DND-41 (cell line): ENCODE data around the gene NRXN2.
"Not testable (repeated sequence)": the region's sequence is repeated elsewhere in the genome, so short reads cannot be mapped to it uniquely, and the experiment has no call there.

Experiments
- ATAC-seq: fragments of 200-7000 bp; cut with Tn5 transposase; 3 replicates; pipeline ENCODE4 v1.9.1; 2021; ENCODE audit warnings: low read depth; ENCODE audit not compliant: insufficient read depth
- DNase-seq: peaks from one replicate; pipeline ENCODE4 v3.0.0-alpha.2; 2020
- H2AFZ ChIP-seq: 2 replicates; pipeline ENCODE4 v1.6.0; 2012; ENCODE audit warnings: low read depth, low read length
- H3K27ac ChIP-seq: 2 replicates; pipeline ENCODE4 v1.5.1; 2012; ENCODE audit warnings: low read length, inconsistent platforms
- H3K27me3 ChIP-seq: fragments of 200-600 bp; sonication (generic); 2 replicates; pipeline ENCODE4 v1.6.0; 2012; ENCODE audit warnings: low read length, mild to moderate bottlenecking, inconsistent platforms; ENCODE audit not compliant: insufficient read depth, poor library complexity
- H3K36me3 ChIP-seq: 2 replicates; pipeline ENCODE4 v1.5.1; 2012; ENCODE audit warnings: low read length, inconsistent platforms; ENCODE audit not compliant: insufficient read depth
- H3K4me1 ChIP-seq: 2 replicates; pipeline ENCODE4 v1.5.1; 2012; ENCODE audit warnings: mild to moderate bottlenecking, low read length; ENCODE audit not compliant: insufficient read depth
- H3K4me2 ChIP-seq: 2 replicates; pipeline ENCODE4 v1.6.0; 2012; ENCODE audit warnings: mild to moderate bottlenecking, moderate library complexity, low read length, inconsistent platforms; ENCODE audit not compliant: insufficient read depth
- H3K4me3 ChIP-seq, 2 experiments: fragments of 200-600 bp in 1 of 2; shearing (Covaris generic) in 1 of 2; 2 replicates each; pipeline ENCODE4 v1.5.1; 2012 to 2016; ENCODE audit warnings: inconsistent platforms in 2 of 2, low read length in 2 of 2, mild to moderate bottlenecking in 2 of 2, low read depth in 1 of 2, moderate library complexity in 1 of 2
- H3K79me2 ChIP-seq: 2 replicates; pipeline ENCODE4 v1.6.0; 2012; ENCODE audit warnings: low read length, inconsistent platforms; ENCODE audit not compliant: insufficient read depth
- H3K9ac ChIP-seq: 2 replicates; pipeline ENCODE4 v1.6.0; 2012; ENCODE audit warnings: low read depth, mild to moderate bottlenecking, inconsistent platforms, low read length, moderate library complexity
- H3K9me3 ChIP-seq: 2 replicates; pipeline ENCODE4 v1.5.1; 2012; ENCODE audit warnings: low read length, moderate library complexity, mild to moderate bottlenecking, inconsistent platforms; ENCODE audit not compliant: insufficient read depth, severe bottlenecking
- H4K20me1 ChIP-seq: 2 replicates; pipeline ENCODE4 v1.6.0; 2012; ENCODE audit warnings: low read length; ENCODE audit not compliant: insufficient read depth
- CTCF ChIP-seq: IDR thresholded peaks from 2 replicates; pipeline ENCODE4 v1.5.1; 2012; ENCODE audit warnings: borderline replicate concordance, low read length, moderate library complexity, mild to moderate bottlenecking; ENCODE audit not compliant: poor library complexity, severe bottlenecking; ENCODE audit errors: extremely low read depth
- EZH2 ChIP-seq: IDR thresholded peaks from 3 replicates; pipeline ENCODE4 v1.6.1; 2012; ENCODE audit warnings: borderline replicate concordance, low read depth, mild to moderate bottlenecking, moderate library complexity, low read length, inconsistent platforms; ENCODE audit not compliant: severe bottlenecking

NRXN2 gene

GRCh38 chr11:64705501-64705900 lies 17.5 kb downstream of the NRXN2 start:
- H3K4me3 ChIP-seq: no peak overlapping the region
- no peak overlapping the region for H3K27ac ChIP-seq
- H3K9ac ChIP-seq: no peak overlapping the region
- DNase-seq (no peak), ATAC-seq (no peak)
- peaks cover 12% of the 10 kb centered on the region for H3K27me3 ChIP-seq
- no peaks in the 10 kb centered on the region for H3K4me1 ChIP-seq
- no peak overlapping the region for H3K4me2 ChIP-seq
- no peaks in the 10 kb centered on the region for H3K36me3 ChIP-seq
- H3K79me2 ChIP-seq: no peaks in the 10 kb centered on the region
- H3K9me3 ChIP-seq: no peaks in the 10 kb centered on the region
- H2AFZ ChIP-seq: no peak overlapping the region
- TF ChIP-seq CTCF: no peak
- no peak for TF ChIP-seq EZH2
- no peaks in the 10 kb centered on the region for H4K20me1 ChIP-seq

DNA sequence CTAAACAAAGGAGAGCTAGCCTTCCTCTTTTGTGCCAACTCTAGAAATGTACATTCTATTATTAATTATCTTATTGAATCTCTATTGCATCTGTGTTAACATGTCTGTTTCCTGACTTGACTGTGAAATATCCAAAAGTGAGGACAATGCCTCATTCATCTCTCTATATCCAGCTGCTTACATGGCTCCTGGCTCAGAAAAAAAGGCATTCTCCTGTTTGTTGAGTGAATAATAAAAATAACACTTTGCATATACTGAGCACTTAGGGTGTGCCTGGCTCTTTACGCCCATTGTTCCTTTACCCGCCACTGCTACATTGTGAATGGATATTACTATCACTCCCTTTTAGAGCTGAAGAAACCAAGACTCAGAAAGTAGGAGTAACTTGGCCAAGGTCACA lies 19.9 kb downstream of the NRXN2 start:
- TF ChIP-seq EZH2 (no peak), CTCF (no peak)
- Histone ChIP-seq H3K9ac (no peak overlapping the region), H4K20me1 (no peaks in the 10 kb centered on the region), H3K27ac (no peak overlapping the region), H3K27me3 (peaks cover 12% of the 10 kb centered on the region), H2AFZ (no peak overlapping the region), H3K4me2 (no peak overlapping the region), H3K79me2 (no peaks in the 10 kb centered on the region), H3K4me1 (no peaks in the 10 kb centered on the region), H3K36me3 (no peaks in the 10 kb centered on the region), H3K4me3 (no peak overlapping the region), H3K9me3 (no peaks in the 10 kb centered on the region)
- DNase-seq (no peak), ATAC-seq (no peak)

DNA sequence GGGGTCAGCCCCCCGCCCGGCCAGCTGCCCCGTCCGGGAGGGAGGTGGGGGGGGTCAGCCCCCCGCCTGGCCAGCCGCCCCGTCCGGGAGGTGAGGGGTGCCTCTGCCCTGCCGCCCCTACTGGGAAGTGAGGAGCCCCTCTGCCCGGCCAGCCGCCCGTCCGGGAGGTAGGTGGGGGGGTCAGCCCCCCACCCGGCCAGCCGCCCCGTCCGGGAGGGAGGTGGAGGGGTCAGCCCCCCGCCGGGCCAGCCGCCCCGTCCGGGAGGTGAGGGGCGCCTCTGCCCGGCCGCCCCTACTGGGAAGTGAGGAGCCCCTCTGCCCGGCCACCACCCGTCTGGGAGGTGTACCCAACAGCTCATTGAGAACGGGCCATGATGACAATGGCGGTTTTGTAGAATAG lies 21.0 kb downstream of the NRXN2 start:
- not testable (repeated sequence) for H4K20me1 ChIP-seq, H3K4me1 ChIP-seq, H3K9ac ChIP-seq, H3K9me3 ChIP-seq, H3K27ac ChIP-seq, H3K4me2 ChIP-seq, DNase-seq, H3K36me3 ChIP-seq, H3K79me2 ChIP-seq, ATAC-seq, H3K4me3 ChIP-seq, H2AFZ ChIP-seq
- peaks cover 12% of the 10 kb centered on the region for H3K27me3 ChIP-seq

GRCh38 chr11:64698427-64698826 lies 24.6 kb downstream of the NRXN2 start:
- H3K27me3 ChIP-seq: peaks cover 20% of the 10 kb centered on the region
- TF ChIP-seq EZH2: no peak
- TF ChIP-seq CTCF: no peak

More at GRCh38 chr11:64698427-64698826, 24.6 kb downstream of the NRXN2 start:
- Histone ChIP-seq H3K4me2 (no peak overlapping the region), H3K36me3 (no peaks in the 10 kb centered on the region), H3K9ac (no peak overlapping the region), H3K4me3 (no peak overlapping the region), H3K27ac (no peak overlapping the region), H4K20me1 (no peaks in the 10 kb centered on the region), H3K4me1 (no peaks in the 10 kb centered on the region), H3K9me3 (no peaks in the 10 kb centered on the region), H2AFZ (no peak overlapping the region), H3K79me2 (no peaks in the 10 kb centered on the region)
- DNase-seq: no peak
- ATAC-seq: no peak
